SKM-1 treated with dmso at 0.1 percent for 144 hours (cell line): ENCODE measurements around the gene MAST2.
"Not testable (repeated sequence)": the region's sequence is repeated elsewhere in the genome, so short reads cannot be mapped to it uniquely, and the experiment has no call there.

Source experiments
- DNase-seq: peaks from one replicate; lab custom pipeline; 2025; ENCODE audit not compliant: unreplicated experiment; lab: John Stamatoyannopoulos, UW

Gene MAST2

GRCh38 chr1:45857101-45857700 lies 53.8 kb downstream of the MAST2 start:
- DNase-seq = no peak

- not testable (repeated sequence) for DNase-seq
These were observed 54.5 kb downstream of the MAST2 start for GRCh38 chr1:45857755-45858492.

GRCh38 chr1:45859221-45859620 lies 55.8 kb downstream of the MAST2 start:
- DNase-seq = no peak

GRCh38 chr1:45862008-45862407 lies 58.6 kb downstream of the MAST2 start:
- DNase-seq = no peak

- no peak for DNase-seq
These were observed 59.8 kb downstream of the MAST2 start for GRCh38 chr1:45863218-45863617.

- DNase-seq = no peak
These were observed 61.0 kb downstream of the MAST2 start for GRCh38 chr1:45864167-45865106.

- no peak for DNase-seq
These were observed 64.4 kb downstream of the MAST2 start for GRCh38 chr1:45867697-45868348.

- no peak for DNase-seq
These were observed 65.4 kb downstream of the MAST2 start for GRCh38 chr1:45868861-45869260.

- no peak for DNase-seq
These were observed 67.1 kb downstream of the MAST2 start for GRCh38 chr1:45870500-45870899.

- not testable (repeated sequence) for DNase-seq
These were observed 68.9 kb downstream of the MAST2 start for GRCh38 chr1:45872173-45872801.

- no peak for DNase-seq
These were observed 72.7 kb downstream of the MAST2 start for GRCh38 chr1:45876000-45876617.

- no peak for DNase-seq
These were observed 73.9 kb downstream of the MAST2 start for GRCh38 chr1:45877264-45877663.

- no peak for DNase-seq
These were observed 76.6 kb downstream of the MAST2 start for GRCh38 chr1:45879885-45880598.

- no peak for DNase-seq
These were observed 77.5 kb downstream of the MAST2 start for GRCh38 chr1:45880930-45881329.

- no peak for DNase-seq
These were observed 80.2 kb downstream of the MAST2 start for GRCh38 chr1:45883658-45884057.

- DNase-seq = no peak
These were observed 81.3 kb downstream of the MAST2 start for GRCh38 chr1:45884700-45885099.

GRCh38 chr1:45886229-45886628 lies 82.8 kb downstream of the MAST2 start:
- DNase-seq = no peak

- DNase-seq = no peak
These were observed 83.9 kb downstream of the MAST2 start for GRCh38 chr1:45887156-45887842.

GRCh38 chr1:45890078-45890477 lies 86.7 kb downstream of the MAST2 start:
- DNase-seq = no peak
